ENCODE measurements around the gene SEMA4A.

DNA sequence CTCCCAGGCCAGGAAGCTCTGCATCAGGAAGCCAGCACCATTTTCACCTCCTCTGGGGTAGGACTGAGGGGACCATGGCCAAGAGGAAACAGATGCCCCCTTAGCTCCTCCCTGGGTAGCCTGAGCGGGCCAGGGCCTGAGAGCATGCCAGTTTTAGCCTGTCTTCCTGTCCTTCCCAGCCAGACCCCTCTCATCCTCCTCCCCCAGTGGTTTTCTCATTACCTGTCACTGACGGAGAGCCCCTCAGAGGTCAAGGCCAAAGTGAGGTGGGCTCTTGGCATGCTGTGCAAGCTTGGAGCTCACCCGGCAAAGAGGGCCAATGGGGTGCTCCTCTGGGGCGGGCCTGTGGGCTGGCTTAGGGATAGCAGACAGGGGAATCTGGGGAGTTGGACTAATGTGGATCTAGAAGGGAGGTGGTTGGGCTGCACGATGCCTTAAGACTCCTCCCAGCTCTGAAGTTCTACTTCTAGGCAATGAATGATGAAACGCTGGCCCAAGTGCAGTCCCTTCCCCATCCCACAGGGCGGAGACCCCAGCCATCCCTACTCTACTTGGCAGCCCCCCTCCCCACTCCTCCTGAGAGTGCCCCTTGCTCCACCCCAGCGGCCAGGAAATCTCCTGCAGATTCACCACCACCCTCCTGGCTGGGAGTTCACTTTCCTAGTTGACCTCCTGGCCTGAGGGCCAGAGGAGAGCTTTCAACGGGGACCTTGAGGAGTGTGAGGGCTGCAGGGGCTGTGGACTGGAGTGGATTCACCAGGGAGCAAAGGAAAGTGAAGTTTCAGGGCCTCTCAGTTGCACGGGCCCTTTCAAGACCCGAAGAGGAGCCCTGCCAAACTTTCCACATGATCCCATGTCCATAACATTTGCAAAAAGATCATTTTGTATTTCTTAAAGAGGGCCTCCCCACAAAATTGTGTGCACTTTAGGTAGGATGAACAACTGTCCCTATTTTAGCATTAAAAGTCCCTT, 48.2 kb upstream of the SEMA4A start:
- TF ChIP-seq POLR2A (IDR thresholded peaks at IDR 0.05) (no peak), CTCF (IDR thresholded peaks at IDR 0.05) (no peak), POLR2AphosphoS5 (IDR thresholded peaks at IDR 0.05) (no peak)
